HG03571 (cell line): ENCODE results near the gene PAX3.

Source experiments
- ATAC-seq: cut with Tn5 transposase; IDR thresholded peaks from one replicate; pipeline ENCODE4 v1.9.1; 2021; ENCODE audit not compliant: unreplicated experiment

Gene PAX3

DNA sequence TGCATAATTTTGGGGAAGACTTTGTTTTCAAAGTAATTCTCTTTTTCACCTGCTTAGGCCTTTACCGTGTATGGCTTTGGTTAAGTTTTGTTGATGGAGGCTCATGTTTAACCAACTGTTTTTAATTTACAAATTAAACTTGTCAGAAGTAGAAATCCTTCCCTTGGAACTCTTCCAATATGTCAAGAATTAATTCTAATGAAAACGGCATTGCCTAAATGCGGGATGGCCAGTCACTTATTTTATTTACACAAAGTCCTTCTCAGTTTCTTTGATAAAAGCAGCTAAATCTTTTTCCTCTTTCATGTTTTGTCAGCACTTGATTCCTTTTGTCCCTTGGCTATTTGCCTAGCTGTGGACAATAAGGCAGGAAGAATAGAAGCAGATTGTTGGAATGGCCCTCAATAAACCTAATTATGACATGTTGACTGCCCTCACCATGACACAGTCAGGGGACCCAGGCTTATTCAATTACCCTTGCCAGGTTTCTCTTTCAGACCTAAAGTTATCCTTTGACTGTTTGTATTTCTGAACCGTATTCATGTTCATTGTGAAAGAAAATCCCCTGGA, 26.3 kb downstream of the PAX3 start:
- ATAC-seq, result no peak

DNA sequence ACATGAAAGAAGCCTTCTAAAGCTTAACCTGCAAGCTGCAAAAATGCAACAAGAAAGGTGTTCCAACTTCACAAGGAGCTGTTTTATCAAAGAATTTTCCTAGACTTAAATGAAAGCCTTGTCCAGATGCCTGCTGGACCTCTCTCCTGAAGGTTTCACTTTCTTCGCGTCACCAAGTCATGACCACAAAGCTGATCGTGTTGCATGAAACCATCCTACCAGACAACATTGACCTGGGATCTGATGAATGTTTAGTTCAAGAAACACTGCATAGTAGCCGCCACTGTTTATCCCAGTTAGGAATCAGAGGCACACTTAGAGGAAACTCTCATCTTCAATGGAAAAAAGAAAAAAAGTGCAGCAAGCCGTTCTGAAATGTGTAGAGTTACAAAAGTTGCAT, 26.9 kb downstream of the PAX3 start:
- no peak for ATAC-seq

DNA sequence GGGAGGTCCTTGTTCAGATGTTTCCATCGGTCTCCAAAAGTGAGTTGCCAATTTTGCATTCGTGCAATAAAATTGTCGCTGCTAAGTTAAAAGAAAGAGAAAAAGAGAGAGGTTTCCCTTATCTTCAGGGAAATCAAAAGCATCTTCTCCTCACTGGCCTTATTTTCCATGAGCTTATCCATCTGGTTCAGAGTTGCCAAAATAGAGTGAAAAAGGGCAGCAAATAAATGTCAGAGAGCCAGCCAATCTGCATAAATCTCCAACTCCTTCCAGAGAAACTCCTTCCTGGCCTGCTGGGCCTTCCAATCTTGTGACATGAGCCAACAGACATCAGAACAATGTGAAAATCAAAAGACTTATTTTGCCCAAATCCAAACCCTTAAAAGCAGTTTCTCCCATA, 28.4 kb downstream of the PAX3 start:
- ATAC-seq, result no peak

DNA sequence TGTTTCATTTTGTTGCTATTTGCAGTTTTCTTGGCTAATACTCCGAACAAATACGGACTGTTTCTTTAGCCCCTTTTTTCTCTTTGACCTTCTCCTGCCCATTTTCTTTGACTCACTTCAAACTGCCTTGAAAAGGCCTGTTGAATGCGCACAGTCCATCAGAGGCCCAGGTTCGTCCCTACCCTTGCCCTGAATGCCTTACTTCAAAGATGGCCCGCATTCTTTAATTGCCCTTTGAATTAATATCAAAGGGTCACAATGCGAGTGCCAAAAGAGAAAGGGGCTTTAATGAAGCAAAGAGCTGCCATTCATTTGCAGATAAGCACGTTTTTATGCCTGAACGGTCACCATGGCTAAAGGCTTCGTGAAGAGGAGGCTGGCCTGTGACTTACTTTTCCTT, 29.7 kb downstream of the PAX3 start:
- no peak for ATAC-seq

DNA sequence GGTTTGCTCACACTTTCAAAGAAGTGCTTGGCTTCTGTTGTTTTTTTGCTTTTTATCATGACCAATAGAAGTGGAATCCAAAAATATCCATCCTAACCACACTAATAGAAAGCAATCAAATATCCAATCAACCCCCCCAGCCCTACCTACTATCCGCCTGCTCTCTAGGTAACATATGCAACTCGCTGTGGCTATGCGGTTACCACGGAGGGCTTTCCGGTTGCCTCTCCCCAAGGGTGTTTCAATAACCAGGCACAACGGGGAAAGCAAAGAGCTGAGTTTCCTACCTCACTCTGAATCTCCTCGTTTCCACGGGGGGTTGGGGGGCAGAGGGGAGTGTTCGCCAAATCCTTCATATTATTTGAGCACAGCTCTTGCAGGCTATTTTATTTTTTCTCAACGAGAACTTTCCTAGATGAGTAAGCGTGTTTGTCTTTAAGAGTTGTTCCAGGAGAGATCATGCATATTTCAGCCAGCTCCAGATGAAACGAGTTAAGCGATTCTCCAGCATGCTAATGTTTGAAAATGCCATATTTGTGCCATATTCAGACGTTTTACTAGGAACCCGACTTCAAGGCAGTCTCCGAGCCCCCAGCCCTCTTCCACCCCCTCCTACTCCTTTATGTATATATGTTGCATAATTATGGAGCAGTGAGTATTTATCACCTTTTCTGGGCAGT, 30.3 kb downstream of the PAX3 start:
- no peak for ATAC-seq

DNA sequence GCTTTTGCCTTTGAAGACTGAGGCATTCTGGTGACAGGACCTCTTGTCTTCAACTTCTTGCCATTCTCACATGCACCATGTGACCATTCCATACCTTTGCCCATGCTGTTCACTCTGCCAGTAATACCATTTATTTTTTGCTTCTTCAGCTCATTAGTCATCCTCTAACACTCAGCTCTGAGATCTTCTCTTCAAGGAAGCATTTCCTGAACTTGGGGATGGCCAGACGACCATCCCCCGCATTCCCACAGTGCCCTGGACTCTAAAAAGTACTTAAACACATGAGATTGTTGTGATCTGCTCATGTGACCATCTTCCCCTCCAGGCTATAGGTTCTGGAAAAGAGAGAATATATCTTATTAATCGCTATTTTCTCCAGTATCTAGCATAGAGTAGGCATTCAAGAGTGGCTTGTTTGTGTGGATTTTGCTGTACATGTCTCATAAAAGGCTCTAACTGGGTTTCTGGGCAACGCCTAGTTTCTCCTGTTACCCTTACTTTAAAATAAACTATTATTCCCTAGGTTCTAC, 33.9 kb downstream of the PAX3 start:
- no peak for ATAC-seq

DNA sequence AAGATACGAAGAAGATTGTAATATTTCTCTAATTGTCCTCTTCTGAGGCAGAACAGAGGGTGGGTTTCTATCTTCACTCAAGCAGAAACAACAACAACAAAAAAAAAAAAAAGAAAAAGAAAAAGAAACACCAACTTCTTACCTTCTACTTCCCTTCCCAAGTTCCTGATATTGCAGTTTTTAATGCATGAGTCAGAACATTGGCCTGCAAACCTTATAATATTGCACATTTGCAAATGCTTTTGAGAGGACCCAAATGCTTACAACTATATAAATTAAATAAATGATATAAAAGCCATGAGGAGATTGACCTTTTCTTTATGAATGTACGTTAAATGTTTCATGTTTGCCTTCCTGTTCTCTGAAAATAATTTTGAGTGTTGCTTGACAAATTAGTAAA, 37.3 kb downstream of the PAX3 start:
- no peak for ATAC-seq

DNA sequence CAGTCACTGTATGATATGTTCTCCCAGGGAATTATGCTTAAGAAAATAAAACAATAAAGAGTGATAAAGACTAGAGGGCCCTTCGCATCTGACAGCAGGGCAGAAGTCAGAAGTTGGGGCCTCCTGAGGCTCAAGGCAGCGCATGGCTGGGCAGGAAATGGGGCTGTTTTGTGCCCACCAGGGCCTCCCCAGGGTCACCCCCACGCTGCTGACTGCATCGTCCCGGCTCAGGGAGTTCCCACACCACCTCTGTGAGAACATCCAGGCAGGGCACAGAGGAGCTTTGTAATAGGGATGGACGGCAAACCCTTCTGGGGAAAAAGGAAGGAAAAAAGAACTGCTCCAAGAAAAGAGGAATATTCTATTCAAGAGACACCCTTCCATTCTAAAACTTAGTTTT, 41.2 kb downstream of the PAX3 start:
- ATAC-seq, result no peak

DNA sequence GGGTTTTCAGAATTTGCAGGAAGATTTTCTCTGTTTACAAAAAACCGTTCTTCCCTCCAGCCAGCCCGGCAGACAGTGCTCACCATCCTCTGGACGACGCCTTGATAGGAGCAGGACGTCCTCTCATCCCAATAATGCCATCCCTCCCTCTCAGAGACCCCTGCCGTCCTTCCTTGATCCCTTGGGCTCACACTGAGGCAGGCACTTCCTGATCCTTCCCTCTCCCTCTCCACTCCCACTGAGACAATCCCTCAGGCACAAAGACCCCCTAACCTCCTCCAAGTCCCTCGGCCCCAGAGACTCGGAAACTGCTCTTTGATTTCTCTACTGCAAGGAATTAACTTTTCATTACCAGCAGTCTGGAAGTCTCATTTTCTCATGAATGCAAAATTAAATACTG, 42.5 kb downstream of the PAX3 start:
- no peak for ATAC-seq

DNA sequence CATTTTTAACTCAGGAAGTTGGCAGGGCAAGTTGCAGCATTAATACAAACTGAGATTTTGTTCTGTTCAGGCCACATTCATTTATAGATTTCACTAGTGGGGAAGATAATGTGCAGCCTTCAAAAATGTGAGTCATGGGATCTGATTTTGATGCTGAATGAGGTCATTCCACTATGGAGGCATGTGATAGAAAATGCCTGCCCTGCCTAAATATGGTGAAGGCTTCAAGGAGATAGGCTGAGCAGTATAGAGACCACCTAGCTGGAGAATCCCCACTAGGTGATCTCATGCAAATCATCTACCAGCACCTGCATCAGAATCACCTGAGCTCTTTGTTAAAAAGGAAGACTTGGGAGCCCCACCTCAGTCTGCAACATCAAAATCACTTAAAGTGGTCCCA, 43.7 kb downstream of the PAX3 start:
- ATAC-seq, result no peak

DNA sequence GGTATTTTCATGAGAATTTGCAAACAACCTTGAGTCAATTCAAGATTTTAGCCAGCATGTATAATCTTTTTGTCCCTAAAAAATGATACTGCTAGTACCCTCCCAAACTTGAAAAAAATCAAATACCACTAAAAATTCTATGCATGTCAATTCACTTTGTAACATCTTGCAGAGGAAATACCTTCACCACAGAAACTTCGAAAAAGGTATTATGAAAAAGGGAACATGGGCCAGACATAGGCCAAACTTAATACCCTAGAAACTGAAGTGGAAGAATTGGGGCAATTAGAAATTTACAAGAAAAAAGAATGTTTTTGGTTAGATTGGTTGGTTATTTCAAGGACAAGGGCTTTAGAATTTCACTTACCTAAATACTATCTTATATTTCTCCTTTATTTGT, 48.5 kb downstream of the PAX3 start:
- no peak for ATAC-seq

DNA sequence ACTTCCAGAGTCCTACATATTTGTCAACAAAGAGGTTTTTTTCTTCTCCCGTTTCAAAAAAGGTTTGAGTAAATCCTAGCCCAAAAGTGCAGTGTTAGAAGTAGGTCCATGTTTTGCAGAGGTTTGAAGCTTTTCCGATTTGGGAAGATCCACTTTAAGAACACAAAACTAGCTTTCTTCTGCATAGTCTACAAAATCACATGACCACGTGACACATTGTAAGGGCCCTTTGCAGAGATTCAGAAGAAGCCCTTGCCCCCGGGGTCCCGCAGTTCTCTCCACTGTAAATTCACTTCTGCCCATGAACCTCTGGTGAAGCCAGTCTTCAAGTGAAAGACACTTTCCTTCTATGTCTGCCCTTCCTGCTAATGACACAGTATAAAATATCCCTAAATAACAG, 49.4 kb downstream of the PAX3 start:
- no peak for ATAC-seq

DNA sequence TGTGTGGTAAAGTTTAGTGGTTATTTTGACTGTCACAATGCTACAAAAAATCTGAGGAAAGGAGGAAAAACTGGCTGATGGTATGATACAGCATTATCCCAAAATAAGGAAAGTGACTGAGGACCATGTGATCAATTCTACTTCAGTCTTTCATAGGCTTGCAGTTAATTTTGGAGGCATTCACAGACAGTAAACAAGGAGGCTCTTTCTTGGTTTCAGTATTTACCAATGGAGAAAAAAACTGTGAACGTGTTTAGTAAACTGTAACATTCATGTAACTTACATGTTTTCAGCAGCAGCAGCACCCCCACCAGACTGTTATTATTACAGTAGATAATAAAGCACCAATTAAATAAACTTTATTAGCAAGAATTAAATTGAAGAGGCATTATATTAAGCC, 50.0 kb downstream of the PAX3 start:
- ATAC-seq, result no peak

DNA sequence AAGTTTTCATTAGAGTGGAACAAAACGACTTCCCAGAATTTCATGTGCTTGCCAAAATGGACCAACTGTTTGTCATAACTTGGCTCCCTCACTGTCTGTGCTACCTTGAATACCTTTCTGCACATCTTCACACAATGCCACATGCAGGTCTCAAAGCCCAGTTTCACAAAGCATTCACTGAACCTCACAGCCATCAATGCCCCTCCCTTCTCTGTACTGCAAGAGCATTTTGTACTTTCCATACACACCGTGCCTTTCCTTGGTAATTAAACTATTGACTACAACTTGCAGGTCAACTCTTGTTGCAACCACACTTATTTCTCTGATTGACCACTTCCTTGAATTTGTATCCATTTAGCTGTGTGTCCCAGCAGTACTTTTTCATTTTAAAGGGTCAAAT, 50.5 kb downstream of the PAX3 start:
- no peak for ATAC-seq

DNA sequence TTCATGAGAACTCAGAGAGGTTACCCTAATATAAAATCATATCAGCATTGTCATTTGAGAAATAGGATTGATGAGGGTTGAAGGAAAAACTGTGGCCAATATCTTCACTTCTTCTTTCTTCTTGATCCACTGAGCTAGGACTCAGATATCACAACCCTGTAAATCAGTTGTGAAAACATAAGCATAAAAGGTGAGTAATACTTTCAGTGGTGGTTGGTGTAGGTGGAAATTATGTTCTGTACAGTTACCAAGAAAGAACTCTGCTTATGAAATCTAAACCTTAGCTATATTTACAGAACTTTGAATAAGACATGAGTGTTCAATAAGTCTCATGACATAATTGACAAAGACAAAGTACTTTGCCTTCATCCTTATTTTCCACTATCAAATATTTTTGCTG, 56.3 kb downstream of the PAX3 start:
- no peak for ATAC-seq

DNA sequence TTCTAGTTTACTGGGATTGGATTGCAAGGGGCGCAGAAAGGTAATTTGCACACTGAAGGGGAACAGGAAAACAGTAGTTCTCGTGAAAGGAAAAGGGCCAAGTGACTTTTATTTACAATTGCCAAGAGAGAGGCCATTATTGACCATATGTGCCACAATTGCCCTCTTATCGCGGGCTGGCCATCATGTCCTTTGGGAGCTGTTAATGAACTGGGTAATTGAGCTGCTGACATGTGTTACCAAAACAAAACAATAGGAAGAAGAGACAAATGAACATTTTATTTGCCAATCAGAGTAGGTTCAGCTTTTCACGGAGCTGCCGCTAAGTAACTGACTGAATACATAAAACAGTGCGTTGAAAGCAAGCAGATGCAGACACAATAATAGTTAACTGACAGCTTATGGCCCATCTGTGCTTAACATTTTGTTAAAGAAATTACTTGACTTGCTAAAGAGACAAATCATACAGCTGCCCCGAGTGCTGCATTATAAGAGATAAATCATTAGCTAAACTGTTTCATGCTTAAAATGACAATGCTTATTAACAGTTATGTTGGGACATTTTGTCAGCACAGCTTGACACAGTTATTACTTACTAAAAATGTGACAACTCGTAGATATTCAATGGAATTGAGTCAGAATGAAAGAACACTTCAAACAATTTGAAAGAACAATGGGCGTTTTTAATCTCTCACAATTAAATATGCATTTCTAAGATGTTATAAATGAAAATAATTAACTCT, 57.5 kb downstream of the PAX3 start:
- no peak for ATAC-seq

DNA sequence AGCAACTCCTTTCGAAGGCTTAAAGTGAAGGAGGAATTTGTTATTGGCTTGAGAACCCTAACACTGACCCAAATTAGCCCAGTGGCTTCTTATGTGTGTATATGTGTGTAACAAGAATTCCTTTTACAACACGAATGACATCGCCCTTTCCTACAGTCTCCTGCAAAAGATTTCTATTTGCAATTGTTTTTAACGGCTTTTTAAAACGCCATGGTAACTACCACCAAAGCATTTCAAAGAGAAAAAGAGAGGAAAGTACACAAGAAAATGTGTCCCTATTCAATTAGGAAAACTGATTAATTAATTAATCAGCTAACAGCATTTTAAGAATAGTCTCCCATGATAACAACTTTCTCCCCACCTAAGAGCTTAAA, 58.1 kb downstream of the PAX3 start:
- ATAC-seq, result no peak

DNA sequence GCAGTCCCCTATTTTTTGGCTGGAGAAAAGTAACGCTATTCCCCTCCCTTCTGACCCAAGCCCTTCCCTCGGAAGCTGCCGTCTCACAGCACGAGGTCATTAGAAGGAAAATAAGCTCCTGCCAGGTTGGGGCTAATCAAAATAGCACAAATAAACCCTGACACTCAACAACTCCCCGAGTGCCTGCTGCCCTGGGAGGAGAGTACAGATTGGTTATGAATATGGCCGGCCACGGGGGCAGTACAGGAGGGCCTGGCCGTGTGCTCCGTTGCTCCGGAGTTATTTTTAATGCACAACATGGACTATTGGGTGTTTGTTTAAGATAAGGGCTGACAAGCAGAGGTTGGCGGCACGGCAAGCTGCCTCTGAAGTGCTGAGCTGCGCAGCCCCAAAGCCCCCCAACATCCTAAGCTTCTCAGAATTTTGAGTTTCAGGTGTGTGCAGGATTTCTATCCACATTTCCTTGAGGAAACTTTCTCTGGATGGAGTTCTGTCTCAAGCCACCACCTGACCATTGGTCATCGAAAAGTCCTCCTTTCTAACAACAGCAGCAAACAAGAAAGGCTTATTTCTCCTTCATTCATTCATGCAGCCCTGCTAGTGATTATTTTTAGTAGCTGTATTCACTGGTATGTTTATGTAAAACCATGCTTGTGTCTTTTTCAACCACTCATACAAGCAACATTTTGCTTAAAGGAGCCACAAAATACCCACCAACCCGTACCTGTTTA, 58.7 kb downstream of the PAX3 start:
- no peak for ATAC-seq

DNA sequence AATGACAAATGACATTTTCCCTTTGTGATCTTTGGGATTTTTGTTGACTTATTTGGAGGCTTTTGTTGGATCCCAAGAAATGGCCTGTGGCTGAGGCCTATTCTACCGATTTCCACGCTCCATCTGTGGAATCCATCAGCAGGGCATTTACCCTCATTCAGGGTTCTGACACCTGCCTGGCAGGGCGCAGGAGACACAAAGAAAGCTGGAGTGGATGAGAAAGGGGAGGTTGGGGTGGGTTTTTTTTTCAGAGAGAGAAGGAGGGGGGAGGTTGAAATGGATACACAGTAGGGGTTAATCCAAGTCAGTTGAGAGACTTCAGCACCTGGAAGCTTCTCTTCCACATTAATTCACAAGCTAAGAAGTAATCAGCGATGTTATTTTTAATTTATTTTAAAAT, 59.7 kb downstream of the PAX3 start:
- ATAC-seq, result no peak

DNA sequence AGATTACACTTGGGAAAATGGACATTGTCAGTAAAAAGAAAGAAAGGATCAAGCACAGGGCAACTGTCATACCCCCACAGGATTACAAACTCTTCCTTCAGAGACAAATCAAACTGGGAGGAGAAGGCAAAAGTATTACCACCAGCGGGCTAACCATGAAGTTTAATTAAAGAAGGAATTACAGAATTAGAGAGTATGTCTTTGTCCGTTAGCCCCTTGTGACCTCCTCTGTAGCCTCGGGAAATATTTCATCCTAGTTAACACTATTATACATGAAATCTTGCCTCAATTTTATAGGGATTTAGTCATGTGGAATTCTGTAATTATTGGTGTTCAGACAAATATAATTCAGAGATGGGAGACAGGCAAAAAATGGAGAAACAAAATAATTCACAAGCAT, 60.7 kb downstream of the PAX3 start:
- no peak for ATAC-seq

DNA sequence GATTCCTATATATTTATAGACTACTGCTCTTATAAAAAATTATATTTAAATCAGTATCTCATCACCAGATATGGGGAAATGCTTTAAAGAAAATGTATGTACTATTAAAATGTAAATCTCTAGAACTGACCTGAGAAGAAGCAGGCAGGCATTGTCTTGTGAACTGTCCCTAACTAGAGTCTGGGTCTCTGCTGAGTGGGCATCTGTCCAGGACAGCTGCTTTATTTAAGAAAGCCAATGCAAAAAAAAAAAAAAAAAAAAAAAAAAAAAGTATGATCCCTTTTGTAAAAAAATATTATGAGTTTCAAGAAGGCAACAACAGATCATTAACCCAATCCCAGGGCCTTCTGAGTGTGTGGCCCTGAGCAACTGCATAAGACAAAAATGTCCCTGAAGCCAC, 66.0 kb downstream of the PAX3 start:
- ATAC-seq, result no peak

DNA sequence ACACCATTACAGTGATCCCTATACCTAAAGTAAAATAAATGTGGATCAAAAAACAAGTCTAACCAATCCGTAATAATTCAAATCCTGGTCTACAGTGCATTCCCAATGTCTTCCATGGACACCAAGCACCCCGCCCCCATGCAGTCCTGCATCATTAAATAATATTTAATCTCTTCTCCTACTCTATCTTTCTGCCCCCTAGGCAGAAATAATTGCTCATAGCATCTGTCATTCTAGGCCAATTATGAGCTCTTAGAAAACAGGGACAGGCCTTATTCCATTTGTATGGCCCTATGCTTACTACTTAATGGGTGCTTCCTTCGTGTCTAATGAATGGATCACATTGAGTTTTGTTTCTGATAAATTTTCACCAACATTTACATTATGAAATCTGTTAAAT, 66.4 kb downstream of the PAX3 start:
- ATAC-seq, result no peak
